GM20431 (cell line): ENCODE data around the gene MRPL20.

Experiments used
- in situ Hi-C: fragments of 300-500 bp; cut with MseI, MboI; formaldehyde crosslinking; loops from one replicate; pipeline ENCODE4 v1.15.0; 2020; ENCODE audit warnings: low sequenced_read_pairs; ENCODE audit not compliant: unreplicated experiment

The MRPL20 gene

DNA sequence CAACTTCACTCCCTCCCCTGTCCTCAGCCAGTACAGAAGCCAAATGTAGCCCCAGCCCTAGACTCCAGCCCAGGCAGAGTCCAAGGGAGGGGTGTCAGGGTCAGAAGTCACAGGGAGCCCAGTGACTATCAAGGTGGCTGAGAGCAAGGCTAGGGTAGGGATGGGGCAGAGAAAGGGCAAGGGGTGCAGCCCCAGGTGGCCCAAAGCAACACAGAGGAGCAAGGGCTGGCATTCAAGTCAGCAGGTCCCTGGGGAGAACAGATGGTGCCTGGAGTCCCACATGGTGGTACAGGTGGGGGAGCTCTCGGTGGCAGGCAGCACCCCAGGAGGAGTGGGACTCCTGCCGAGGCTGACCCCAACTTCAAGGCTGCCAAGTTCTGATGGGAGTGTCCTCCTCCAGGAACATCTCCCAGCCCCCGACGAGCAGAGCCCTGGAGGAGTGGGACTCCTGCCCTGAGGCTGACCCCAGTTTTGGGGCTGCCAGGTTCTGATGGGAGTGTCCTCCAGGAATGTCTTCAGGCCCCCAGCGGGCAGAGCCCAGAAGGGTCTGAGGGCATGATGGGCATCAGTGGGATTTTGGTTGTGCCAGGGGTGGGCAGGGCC lies 54.2 kb downstream of the MRPL20 start:
- in situ Hi-C loops: no loop called here
